Measurements from ENCODE around the gene CACYBP.

- TF ChIP-seq CSRNP3 (CRISPR knock-in tag; IDR thresholded peaks at IDR 0.05) (no peak), TOX (CRISPR knock-in tag; IDR thresholded peaks at IDR 0.05; ENCODE audit: borderline replicate concordance) (no peak), TSHZ2 (CRISPR knock-in tag; IDR thresholded peaks at IDR 0.05) (no peak), CREB5 (CRISPR knock-in tag; IDR thresholded peaks at IDR 0.05; ENCODE audit: low read depth) (no peak)
Measured at GRCh38 chr1:174960362-174960761, 39.4 kb upstream of the CACYBP start.

Data from SK-N-SH treated with all-trans-retinoic acid at 6 μM for 48 hours (cell line).